Body of pancreas (tissue), 4 donors: Measurements from ENCODE around the gene PASK. TPM values are rescaled to one million over a fixed set of nuclear protein-coding genes. Genes with fewer than 3 reads are reported as not detected.

Experiments used
- ATAC-seq: fragments of 150-250 bp; one replicate; pipeline ENCODE4 v1.9.1; 2016
- DNase-seq, 4 donors: peaks; one replicate each; pipeline ENCODE4 v3.0.0-alpha.2; 2019
- H3K27ac ChIP-seq, 4 donors: fragments of 200-600 bp; sonication (generic); 1 replicate in 3 of 4; 2 replicates in 1 of 4; pipeline versions ENCODE4 v1.5.1 to v1.6.1; 2016 to 2019; ENCODE audit warnings: mild to moderate bottlenecking in 1 of 4, mixed read lengths in 1 of 4, moderate library complexity in 1 of 4
- H3K27me3 ChIP-seq, 2 donors: fragments of 200-600 bp; sonication (generic); one replicate each; pipeline ENCODE4 v1.6.0; 2016; ENCODE audit warnings: mild to moderate bottlenecking in 1 of 2
- H3K36me3 ChIP-seq, 2 donors: fragments of 200-600 bp; sonication (generic); replicated peaks in 1 of 2; 2 replicates each; pipeline ENCODE4 v1.5.1; 2016; ENCODE audit warnings: low read depth in 2 of 2; ENCODE audit not compliant: insufficient read depth in 1 of 2
- H3K4me1 ChIP-seq: fragments of 200-600 bp; sonication (generic); one replicate; pipeline ENCODE4 v1.6.0; 2016
- H3K4me3 ChIP-seq, 2 donors: fragments of 200-600 bp; sonication (generic); 1 replicate in 1 of 2; 2 replicates in 1 of 2; pipeline ENCODE4 v1.5.1; 2016 to 2019
- H3K9me3 ChIP-seq, 3 donors: fragments of 200-600 bp; sonication (generic); 1 replicate in 2 of 3; 2 replicates in 1 of 3; pipeline ENCODE4 v1.5.1; 2016
- CTCF ChIP-seq, 7 experiments: fragments of 450-650 bp in 4 of 7; fragments of 200-600 bp in 3 of 7; sonication (generic) in 3 of 7; IDR thresholded peaks; one replicate each; pipeline ENCODE4 v1.5.1; 2016 to 2019; ENCODE audit warnings: antibody characterized with exemption in 7 of 7
- POLR2A ChIP-seq, 3 donors: fragments of 450-650 bp; IDR thresholded peaks; one replicate each; pipeline ENCODE4 v1.6.1; 2016; ENCODE audit warnings: antibody characterized with exemption in 3 of 3, mild to moderate bottlenecking in 2 of 3
- WGBS, 2 donors: methylation state at CpG; one replicate each; pipeline ENCODE4 v1.1.5; 2017; 5-methylcytosine and 5-hydroxymethylcytosine counted together
- intact Hi-C: fragments of 100-400 bp; cut with DNase I; formaldehyde crosslinking; loops from one replicate; pipeline ENCODE4 v1.15.1; 2023
- total RNA-seq, 2 donors: library from RNA; depleted of rRNA; stranded (reverse); fragments of >200 nt; gene quantifications; one replicate each; pipeline ENCODE4 v1.1.0, GENCODE V29; 2016

The PASK gene
- total RNA-seq, 2 donors from 2014 or later, result 7.5 to 15.8 TPM

- H3K36me3 ChIP-seq, result peaks cover 0 to 9% of the 10 kb centered on the region in 2 donors
- ATAC-seq (no peak), DNase-seq (no peak)
- no peak overlapping the region for H3K27ac ChIP-seq
- no peak overlapping the region for H3K4me3 ChIP-seq
- H3K27me3 ChIP-seq, result no peaks in the 10 kb centered on the region
- WGBS, 2 donors, result 79 to 81% methylated on average over 14 of the region's 14 CpGs
- intact Hi-C loops, result no loop called here
- no peaks in the 10 kb centered on the region for H3K4me1 ChIP-seq
- TF ChIP-seq CTCF (IDR thresholded peaks at IDR 0.05) (no peak), POLR2A (IDR thresholded peaks at IDR 0.05) (no peak)
- no peaks in the 10 kb centered on the region for H3K9me3 ChIP-seq
Measured at GRCh38 chr2:241082341-241083090, 66.8 kb downstream of the PASK start.

GRCh38 chr2:241081643-241082340 lies 67.5 kb downstream of the PASK start:
- intact Hi-C loops, result no loop called here
- peaks cover 0 to 3% of the 10 kb centered on the region in 2 donors for H3K36me3 ChIP-seq
- no peak for DNase-seq
- no peaks in the 10 kb centered on the region for H3K27me3 ChIP-seq
- H3K9me3 ChIP-seq, result no peaks in the 10 kb centered on the region
- ATAC-seq, result no peak
- no peak overlapping the region for H3K27ac ChIP-seq
- no peak overlapping the region for H3K4me3 ChIP-seq
- TF ChIP-seq POLR2A (IDR thresholded peaks at IDR 0.05) (no peak), CTCF (IDR thresholded peaks at IDR 0.05) (no peak)
- 73 to 88% methylated on average over 4 to 26 of the region's 28 CpGs for WGBS, 2 donors
- H3K4me1 ChIP-seq, result no peaks in the 10 kb centered on the region

- Histone ChIP-seq H3K9me3 (no peaks in the 10 kb centered on the region), H3K4me1 (no peaks in the 10 kb centered on the region), H3K27ac (no peak overlapping the region), H3K36me3 (no peaks in the 10 kb centered on the region), H3K4me3 (no peak overlapping the region), H3K27me3 (no peaks in the 10 kb centered on the region)
- no peak for TF ChIP-seq POLR2A (IDR thresholded peaks at IDR 0.05)
- TF ChIP-seq CTCF (IDR thresholded peaks at IDR 0.05), result no peak
- intact Hi-C loops, result no loop called here
- WGBS, 2 donors, result 47 to 63% methylated on average over 8 of the region's 9 CpGs
- ATAC-seq (no peak), DNase-seq (no peak)
Measured at GRCh38 chr2:241081190-241081642, 68.1 kb downstream of the PASK start.

GRCh38 chr2:241080405-241081189 lies 68.7 kb downstream of the PASK start:
- Histone ChIP-seq H3K27me3 (no peaks in the 10 kb centered on the region), H3K36me3 (no peaks in the 10 kb centered on the region), H3K4me3 (no peak overlapping the region), H3K27ac (no peak overlapping the region), H3K9me3 (no peaks in the 10 kb centered on the region), H3K4me1 (no peaks in the 10 kb centered on the region)
- TF ChIP-seq CTCF (IDR thresholded peaks at IDR 0.05), result no peak
- no peak for TF ChIP-seq POLR2A (IDR thresholded peaks at IDR 0.05)
- 78 to 84% methylated on average over 12 to 18 of the region's 18 CpGs for WGBS, 2 donors
- ATAC-seq (no peak), DNase-seq (no peak)
- intact Hi-C loops, result no loop called here
